GM21786 (cell line): ENCODE results near the gene SSBP4.
"Not testable (repeated sequence)": the region's sequence is repeated elsewhere in the genome, so short reads cannot be mapped to it uniquely, and the experiment has no call there.

Source experiments
- ATAC-seq: cut with Tn5 transposase; IDR thresholded peaks from one replicate; pipeline ENCODE4 v1.9.1; 2021; ENCODE audit not compliant: unreplicated experiment

The SSBP4 gene

DNA sequence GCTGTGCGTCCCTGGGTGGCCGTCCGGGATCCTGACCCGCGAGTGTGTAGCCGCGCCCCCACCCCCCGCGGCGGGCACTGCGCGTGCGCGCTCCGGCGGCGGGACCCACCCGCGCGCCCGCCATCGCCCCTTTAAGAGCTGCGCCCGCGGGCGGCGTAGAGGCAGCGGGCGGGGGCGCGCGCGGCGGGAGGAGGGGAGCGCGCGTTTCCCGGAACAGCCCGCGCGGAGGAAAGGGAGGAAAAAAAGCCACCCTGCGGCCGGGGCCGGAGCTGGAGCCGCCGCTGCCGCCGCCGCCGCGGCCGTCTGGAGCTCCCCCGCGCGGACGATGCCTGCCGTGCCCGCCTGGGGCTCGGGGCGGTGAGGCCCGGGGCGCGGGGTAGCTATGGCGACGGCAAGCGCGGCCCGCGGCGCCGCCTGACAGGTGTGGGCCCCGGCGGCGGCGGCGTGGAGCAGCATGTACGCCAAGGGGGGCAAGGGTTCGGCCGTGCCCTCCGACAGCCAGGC, at the start of gene SSBP4:
TSS of gene SSBP4 (plus strand) at position 204 of the 504 bp plus-strand sequence. CDS start at position 455, 251 bp downstream.
- ATAC-seq = no peak

DNA sequence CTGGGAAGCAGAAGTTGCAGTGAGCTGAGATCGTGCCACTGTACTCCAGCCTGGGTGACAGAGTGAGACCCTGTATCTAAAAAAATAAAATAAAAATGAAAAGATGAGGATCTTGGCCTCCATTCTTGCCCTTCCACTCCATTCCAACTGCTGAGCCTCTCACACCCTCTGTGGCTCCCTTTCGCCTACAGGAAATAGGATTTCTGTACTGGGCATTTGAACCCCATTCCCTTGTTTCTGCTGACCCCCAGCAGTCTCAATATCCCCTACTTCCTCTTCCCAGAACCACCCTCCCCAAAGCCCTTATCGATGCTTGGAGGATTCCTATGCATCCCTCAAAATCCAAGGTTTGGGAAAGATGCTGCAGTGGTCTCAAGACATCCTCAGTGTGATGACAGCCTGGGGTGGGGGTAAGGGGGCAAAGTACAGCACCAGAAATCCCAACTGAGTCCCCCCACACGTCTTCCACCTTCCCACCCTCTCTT, 45.7 kb upstream of the SSBP4 start:
- no peak for ATAC-seq

DNA sequence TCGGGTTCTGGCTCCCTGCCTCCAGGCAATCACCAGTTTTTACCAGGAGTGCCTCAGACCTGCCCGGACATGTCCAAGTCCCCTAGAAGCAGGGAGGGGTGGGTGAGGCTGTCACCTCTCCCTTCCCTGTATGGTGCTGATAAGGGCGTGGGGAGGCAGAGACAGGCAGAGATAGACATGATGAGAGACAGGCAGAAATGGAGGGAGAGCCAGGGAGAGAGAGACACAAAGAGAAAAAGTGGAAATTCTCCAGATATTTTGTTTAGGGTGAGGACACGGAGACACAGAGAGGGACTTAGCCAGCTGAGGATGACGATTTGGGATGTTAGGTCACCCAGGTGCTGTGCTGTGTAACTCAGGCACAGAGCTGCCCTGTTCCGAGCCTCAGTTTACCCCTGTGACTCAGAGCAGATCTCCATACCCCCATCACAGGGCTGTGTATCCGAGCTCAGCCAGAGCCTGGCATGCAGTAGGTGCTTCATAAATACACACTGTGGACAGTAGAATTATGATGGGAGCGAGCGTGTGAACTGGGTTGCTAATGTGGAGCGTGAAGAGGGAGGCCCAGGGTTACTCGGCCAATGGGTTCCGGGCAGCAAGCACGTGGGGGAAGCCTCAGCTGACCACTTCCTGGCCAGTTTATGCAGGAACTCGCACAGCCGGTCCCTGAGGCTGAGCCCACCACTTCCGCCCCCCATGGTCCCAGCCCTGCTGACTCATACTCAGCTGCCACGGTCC, 45.1 kb upstream of the SSBP4 start:
- peak; percentile 83 for ATAC-seq

- ATAC-seq = no peak
Measured at GRCh38 chr19:18377026-18377425, 42.2 kb upstream of the SSBP4 start.

DNA sequence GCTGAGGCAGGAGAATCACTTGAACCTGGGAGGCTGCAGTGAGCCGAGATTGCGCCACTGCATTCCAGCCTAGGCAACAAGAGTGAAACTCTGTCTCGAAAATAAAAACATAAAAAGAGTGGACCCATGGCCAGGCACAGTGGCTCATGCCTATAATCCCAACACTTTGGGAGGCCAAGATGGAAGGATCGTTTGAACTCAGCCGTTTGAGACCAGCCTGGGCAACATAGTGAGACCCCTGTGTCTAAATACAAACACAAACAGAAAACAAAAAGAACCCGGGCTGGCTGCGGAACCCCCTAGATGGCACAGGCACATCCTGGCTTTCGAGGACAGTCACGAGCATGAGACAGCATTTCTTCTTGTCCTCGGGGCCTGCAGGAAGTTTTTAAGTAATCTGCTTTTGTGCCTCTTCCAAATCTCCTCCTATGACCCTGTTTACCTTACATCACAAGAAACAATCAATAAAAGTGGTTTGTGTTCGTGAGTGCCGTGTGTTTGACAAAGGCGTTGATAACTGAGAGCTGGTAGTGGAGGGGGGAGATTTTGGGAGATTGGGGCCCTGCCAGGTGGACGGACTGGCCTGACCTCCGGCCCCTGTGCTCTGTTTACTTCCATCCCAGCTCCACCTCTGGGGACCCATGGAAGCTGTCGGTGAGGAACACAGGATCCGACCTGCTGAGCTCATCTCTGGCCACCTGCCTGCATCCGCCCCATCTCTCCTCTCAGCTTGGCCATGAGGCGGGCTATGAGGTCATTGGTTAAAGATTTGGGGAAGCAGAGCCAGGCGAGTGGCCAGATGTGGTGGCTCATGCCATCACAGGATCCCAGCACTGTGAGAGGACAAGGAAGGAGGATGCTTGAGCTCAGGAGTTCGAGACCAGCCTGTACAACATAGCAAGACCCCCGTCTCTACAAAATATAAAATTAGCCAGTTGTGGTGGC, 39.1 kb upstream of the SSBP4 start:
- no peak for ATAC-seq

DNA sequence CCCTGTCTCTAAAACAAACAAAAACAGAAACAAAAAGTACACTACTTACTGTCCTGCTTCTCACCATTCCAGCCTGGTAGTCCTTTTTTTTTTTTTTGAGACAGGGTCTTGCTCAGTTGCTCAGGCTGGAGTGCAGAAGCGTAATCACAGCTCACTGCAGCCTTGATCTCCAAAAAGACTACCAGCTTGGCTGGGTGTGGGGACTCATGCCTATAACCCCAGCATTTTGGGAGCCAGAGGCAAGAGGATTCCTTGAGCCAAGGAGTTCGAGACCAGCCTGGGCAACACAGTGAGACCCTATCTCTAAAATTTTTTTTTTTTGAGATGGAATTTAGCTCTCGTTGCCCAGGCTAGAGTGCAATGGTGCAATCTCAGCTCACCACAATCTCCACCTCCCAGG, 38.4 kb upstream of the SSBP4 start:
- no peak for ATAC-seq

DNA sequence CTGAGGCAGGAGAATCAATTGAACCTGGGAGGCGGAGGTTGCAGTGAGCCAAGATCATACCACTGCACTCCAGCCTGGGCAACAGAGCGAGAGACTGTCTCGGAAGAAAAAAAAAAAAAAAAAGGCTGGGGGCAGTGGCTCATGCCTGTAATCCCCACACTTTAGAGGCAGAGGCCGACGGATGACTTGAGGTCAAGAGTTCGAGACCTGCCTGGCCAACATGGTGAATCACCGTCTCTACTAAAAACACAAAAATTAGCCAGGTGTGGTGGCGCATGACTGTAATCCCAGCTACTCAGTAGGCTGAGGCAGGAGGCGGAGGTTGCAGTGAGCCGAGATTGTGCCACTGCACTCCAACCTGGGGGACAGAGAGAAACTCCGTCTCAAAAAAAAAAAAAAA, 35.6 kb upstream of the SSBP4 start:
- ATAC-seq = not testable (repeated sequence)

DNA sequence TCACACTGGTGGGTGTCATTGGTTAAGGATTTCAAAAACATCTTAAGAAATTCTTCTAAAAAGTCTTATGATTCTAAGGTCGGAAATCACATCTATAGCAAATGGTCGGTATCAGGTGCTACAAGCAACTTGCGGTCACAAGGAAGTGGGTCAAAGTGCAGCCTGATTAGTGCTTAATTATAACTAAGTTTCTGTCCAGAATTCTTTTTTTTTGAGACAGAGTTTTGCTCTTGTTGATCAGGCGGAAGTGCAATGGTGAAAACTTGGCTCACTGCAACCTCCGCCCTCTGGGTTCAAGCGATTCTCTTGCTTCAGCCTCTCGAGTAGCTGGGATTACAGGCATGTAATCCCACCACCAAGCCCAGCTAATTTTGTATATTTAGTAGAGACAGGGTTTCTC, 34.4 kb upstream of the SSBP4 start:
- no peak for ATAC-seq

- ATAC-seq = no peak
Measured at GRCh38 chr19:18385359-18385674, 33.9 kb upstream of the SSBP4 start.

DNA sequence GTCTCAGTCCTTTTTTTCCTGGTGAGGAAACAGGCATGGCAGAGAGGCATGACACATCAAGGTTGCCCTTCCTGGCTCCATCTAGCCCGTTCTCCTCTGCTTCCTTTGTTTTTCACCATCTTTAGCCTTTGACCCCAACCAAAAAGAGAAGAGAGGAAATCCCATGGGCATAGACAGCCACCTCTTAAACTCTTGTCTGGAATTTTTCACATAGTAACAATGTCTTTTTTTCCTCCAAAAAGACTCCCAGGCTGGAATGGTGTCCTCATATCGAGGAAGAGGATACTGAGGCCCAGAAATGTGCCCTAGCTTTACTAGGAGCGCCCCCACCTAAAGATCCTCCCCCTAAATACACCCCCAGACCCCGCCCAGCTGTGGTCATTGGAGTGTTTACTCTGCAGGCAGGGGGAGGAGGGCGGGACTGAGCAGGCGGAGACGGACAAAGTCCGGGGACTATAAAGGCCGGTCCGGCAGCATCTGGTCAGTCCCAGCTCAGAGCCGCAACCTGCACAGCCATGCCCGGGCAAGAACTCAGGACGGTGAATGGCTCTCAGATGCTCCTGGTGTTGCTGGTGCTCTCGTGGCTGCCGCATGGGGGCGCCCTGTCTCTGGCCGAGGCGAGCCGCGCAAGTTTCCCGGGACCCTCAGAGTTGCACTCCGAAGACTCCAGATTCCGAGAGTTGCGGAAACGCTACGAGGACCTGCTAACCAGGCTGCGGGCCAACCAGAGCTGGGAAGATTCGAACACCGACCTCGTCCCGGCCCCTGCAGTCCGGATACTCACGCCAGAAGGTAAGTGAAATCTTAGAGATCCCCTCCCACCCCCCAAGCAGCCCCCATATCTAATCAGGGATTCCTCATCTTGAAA, 33.3 kb upstream of the SSBP4 start, which contains the start of gene GDF15:
TSS of gene GDF15 (plus strand) at position 484 of the 868 bp plus-strand sequence. CDS start at position 516, 32 bp downstream.
- ATAC-seq = no peak

DNA sequence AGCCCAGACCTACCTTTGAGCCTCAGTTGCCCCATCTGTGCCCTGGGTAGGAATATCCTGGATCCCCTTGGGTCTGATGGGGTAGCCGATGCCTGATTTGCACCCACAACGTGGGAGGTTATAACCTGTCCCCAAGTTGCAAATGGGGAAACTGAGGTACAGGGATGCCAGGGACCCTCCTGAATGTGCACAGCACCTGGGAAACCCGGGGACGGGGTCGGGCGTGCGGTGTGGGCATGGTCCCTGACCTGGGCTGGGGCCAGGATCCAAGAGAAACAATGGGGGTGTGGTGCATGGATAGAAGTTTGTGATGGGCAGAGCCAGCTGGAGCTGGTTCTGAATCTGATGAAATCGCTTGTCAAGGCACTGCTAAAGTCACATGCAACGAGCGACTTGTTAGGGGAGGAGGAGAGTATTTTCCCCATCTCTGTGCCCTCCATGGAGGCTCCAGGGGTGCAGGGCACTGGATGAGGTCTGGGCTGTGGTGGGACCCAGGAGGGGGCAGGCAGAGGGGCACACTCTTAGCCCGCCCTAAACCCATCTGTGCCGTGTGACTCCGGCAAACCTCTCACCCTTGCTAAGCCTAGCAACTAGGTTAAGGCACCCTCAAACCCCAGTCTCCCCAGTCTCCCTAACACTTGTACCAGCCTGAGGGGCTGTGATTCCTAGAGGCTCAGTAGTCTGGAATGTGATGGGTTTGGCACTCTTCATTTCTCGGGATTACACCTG, 32.5 kb upstream of the SSBP4 start:
- no peak for ATAC-seq

DNA sequence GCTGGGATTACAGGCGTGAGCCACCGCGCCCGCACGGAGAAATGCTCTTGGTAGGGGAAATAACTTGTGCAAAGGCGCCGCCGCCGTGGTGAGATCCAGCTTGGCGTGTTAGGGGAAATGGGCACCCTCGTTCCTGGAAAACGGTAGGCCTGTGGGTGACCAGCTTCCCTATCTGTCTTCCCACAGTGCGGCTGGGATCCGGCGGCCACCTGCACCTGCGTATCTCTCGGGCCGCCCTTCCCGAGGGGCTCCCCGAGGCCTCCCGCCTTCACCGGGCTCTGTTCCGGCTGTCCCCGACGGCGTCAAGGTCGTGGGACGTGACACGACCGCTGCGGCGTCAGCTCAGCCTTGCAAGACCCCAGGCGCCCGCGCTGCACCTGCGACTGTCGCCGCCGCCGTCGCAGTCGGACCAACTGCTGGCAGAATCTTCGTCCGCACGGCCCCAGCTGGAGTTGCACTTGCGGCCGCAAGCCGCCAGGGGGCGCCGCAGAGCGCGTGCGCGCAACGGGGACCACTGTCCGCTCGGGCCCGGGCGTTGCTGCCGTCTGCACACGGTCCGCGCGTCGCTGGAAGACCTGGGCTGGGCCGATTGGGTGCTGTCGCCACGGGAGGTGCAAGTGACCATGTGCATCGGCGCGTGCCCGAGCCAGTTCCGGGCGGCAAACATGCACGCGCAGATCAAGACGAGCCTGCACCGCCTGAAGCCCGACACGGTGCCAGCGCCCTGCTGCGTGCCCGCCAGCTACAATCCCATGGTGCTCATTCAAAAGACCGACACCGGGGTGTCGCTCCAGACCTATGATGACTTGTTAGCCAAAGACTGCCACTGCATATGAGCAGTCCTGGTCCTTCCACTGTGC, 30.9 kb upstream of the SSBP4 start:
- ATAC-seq = peak; percentile 51

DNA sequence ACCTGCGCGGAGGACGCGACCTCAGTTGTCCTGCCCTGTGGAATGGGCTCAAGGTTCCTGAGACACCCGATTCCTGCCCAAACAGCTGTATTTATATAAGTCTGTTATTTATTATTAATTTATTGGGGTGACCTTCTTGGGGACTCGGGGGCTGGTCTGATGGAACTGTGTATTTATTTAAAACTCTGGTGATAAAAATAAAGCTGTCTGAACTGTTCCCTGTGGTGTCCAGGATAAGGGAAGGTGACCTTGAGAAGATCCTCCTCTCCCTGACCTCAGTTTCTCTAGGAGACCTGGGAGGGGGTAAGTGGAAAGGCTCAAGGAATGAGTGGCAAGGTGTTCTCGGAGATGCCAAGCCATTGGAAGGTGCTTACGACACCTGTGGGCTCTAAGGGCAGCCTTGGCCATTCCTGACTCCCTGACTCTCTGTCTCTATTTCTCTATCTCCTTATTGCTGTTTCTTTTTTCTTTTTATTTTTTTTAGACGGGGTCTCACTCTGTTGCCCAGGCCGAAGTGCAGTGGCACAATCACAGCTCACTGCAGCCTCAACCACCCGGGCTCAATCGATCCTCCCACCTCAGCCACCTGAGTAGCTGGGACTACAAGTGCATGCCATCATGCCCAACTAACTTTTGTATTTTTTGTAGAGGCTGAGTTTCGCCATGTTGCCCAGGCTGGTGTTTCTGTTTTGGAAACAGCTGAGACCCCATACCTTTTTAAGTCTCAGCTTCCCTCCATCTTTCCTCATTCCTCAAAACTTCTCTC, 30.1 kb upstream of the SSBP4 start:
- no peak for ATAC-seq

DNA sequence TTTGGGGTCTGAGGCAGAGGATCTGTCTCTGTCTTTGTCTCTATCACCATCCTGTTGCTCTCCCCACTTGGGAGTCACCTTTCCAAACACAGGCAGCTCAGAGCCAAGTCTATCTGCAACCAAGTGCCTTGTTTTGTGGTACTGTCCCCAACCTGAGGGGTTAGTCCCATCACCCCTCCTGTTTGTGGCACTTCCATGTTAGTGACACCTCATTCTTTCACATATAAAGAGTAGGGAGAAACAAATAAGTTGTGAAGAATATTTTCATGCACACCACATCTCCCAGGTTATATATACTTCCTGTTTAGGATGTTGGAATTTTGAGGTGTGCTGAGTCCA, 29.5 kb upstream of the SSBP4 start:
- no peak for ATAC-seq

DNA sequence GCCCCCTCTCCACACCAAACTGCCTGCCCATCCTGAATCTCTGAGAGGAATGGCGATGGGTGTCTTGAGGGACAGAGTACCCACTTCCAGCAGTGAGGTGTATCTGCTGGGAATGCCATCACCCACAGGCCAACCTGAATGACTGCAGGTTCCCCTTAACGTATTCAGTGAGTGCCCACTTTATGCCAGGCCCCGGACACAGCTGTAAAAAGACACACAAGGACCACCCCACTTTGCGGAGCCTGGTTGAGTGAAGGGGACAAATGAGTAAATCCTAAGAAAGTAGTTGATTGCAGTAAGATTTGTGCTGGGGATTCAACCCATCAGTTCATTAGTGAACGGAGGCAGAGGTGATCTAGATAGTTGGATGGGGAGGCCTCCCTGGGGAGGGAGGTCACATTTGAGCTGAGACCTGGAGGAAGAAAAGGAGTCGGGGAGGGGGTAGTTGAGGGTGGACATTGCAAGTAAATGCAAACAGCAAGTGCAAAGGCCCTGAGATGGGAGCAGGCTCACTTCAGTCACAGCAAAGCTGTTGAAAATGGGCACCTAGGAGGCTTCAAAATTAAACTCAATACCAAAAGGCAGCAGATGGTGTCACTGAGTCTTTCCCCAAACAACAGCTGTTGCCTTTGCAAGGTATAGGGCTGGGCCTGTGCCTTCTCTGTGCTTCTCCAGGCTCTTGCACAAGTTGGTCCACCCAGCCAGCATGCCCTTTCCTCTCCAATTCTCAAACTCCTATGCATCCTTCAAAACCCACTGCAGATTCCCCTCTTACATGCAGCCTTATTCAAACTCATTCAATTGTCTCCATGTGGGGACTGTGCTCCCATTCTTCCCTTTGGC, 28.9 kb upstream of the SSBP4 start:
- no peak for ATAC-seq

- no peak for ATAC-seq
Measured at GRCh38 chr19:18391509-18392075, 27.6 kb upstream of the SSBP4 start.

DNA sequence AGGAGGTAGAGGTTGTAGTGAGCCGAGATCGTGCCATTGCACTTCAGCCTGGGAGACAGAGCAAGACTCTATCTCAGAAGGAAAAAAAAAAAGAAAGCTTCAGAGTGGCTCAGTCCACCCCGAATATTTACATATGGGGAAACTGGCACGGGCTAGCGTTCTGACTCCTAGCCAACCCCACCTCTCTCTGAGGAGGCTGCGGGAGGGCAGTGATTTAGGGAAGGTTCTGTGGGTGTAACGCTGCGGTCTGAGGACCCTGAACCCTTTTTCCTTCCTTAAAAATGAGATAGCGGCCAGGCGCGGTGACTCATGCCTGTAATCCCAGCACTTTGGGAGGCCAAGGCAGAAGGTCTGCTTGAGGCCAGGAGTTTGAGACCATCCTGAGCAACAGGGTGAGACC, 26.8 kb upstream of the SSBP4 start:
- no peak for ATAC-seq
